Activated CD4-positive, alpha-beta T cell treated with anti-CD3 and anti-CD28 coated beads for 24 hours (primary cell): ENCODE measurements around the gene VASH2.

Source experiments
- DNase-seq, 2 donors: peaks; one replicate each; pipeline ENCODE4 v3.0.0-alpha.2; 2020; ENCODE audit warnings: low read depth in 2 of 2

VASH2 gene

DNA sequence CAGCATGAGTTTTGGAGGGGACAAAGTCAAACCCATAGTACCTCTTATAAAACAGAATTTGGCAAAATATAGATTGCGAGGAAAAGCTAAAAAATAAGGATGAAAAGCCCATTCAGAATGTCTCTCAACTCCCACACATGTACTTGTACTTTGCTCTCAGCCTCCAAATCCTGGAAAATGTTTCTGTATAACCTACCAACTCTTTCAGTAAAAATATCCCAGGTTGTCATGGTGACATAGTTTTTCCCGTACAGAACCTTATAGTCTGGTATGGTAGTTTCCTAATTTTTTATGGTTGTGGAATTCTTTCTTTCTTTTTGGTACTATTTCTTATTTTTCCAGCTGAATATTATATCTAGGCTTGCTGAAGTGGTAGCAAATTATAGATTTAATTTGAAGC lies 85.2 kb downstream of the VASH2 start:
- DNase-seq, result no peak
